A549 (cell line): Measurements from ENCODE around the gene PGF.

Experiments
- CTCF ChIP-seq: fragments of >200 bp; sonication (Bioruptor Twin); formaldehyde crosslinking; IDR thresholded peaks from 3 replicates; pipeline ENCODE4 v1.5.1; 2016
- EHF ChIP-seq: fragments of 250-450 bp; sonication (Bioruptor Pico); IDR thresholded peaks from 2 replicates; pipeline ENCODE4 v1.5.0; 2020; ENCODE audit warnings: mild to moderate bottlenecking
- HDAC2 ChIP-seq: fragments of 200-600 bp; sonication (generic); IDR thresholded peaks from 2 replicates; pipeline ENCODE4 v1.6.1; 2016
- HES2 ChIP-seq: fragments of >200 bp; sonication (Bioruptor Twin); formaldehyde crosslinking; IDR thresholded peaks from 2 replicates; pipeline ENCODE4 v1.6.1; 2016
- USF2 ChIP-seq: fragments of 450-650 bp; IDR thresholded peaks from 2 replicates; pipeline ENCODE4 v1.6.1; 2014; ENCODE audit warnings: antibody characterized with exemption
- TF ChIP-seq, protein P1 (sequence below): fragments of 200-600 bp; sonication (generic); IDR thresholded peaks from 2 replicates; pipeline ENCODE4 v1.6.1; 2016; ENCODE audit warnings: antibody characterized with exemption, mild to moderate bottlenecking, moderate library complexity

GRCh38 chr14:74941676-74942097 is 13.7 kb downstream of the PGF start:
- TF ChIP-seq HES2 (no peak), HDAC2 (no peak), USF2 (no peak), EHF (CRISPR knock-in tag) (no peak), CTCF (no peak)
- TF ChIP-seq, protein P1, sequence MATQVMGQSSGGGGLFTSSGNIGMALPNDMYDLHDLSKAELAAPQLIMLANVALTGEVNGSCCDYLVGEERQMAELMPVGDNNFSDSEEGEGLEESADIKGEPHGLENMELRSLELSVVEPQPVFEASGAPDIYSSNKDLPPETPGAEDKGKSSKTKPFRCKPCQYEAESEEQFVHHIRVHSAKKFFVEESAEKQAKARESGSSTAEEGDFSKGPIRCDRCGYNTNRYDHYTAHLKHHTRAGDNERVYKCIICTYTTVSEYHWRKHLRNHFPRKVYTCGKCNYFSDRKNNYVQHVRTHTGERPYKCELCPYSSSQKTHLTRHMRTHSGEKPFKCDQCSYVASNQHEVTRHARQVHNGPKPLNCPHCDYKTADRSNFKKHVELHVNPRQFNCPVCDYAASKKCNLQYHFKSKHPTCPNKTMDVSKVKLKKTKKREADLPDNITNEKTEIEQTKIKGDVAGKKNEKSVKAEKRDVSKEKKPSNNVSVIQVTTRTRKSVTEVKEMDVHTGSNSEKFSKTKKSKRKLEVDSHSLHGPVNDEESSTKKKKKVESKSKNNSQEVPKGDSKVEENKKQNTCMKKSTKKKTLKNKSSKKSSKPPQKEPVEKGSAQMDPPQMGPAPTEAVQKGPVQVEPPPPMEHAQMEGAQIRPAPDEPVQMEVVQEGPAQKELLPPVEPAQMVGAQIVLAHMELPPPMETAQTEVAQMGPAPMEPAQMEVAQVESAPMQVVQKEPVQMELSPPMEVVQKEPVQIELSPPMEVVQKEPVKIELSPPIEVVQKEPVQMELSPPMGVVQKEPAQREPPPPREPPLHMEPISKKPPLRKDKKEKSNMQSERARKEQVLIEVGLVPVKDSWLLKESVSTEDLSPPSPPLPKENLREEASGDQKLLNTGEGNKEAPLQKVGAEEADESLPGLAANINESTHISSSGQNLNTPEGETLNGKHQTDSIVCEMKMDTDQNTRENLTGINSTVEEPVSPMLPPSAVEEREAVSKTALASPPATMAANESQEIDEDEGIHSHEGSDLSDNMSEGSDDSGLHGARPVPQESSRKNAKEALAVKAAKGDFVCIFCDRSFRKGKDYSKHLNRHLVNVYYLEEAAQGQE: no peak
